Neural cell (in vitro differentiated cells): ENCODE data around the gene MVK. TPM values are rescaled to one million over a fixed set of nuclear protein-coding genes. Genes with fewer than 3 reads are reported as not detected.

Experiments used
- H2AFZ ChIP-seq: fragments of 200-600, 300-800 bp; sonication (generic), shearing (Covaris generic); 2 replicates; pipeline ENCODE4 v1.6.0; 2014; ENCODE audit warnings: low read depth, mild to moderate bottlenecking, antibody characterized with exemption, low read length, moderate library complexity
- H3F3A ChIP-seq: fragments of 200-600 bp; shearing (Covaris generic); 2 replicates; pipeline ENCODE4 v1.6.1; 2016; ENCODE audit warnings: mild to moderate bottlenecking, moderate library complexity, mixed read lengths, antibody characterized with exemption, low read length; ENCODE audit not compliant: insufficient read depth, poor library complexity, severe bottlenecking
- H3K27ac ChIP-seq: fragments of 200-600, 300-800 bp; sonication (generic), shearing (Covaris generic); 2 replicates; pipeline ENCODE4 v1.5.1; 2014; ENCODE audit warnings: mild to moderate bottlenecking, low read length, moderate library complexity
- H3K27me3 ChIP-seq: fragments of 300-800, 200-600 bp; sonication (generic), shearing (Covaris generic); 2 replicates; pipeline ENCODE4 v1.6.0; 2014; ENCODE audit warnings: mild to moderate bottlenecking, low read depth, low read length, moderate library complexity; ENCODE audit not compliant: insufficient read depth
- H3K36me3 ChIP-seq: fragments of 300-800, 200-600 bp; sonication (generic), shearing (Covaris generic); 2 replicates; pipeline ENCODE4 v1.5.1; 2014; ENCODE audit warnings: mild to moderate bottlenecking, antibody characterized with exemption, low read length, moderate library complexity; ENCODE audit not compliant: insufficient read depth
- H3K4me2 ChIP-seq: fragments of 300-800, 200-600 bp; sonication (generic), shearing (Covaris generic); 2 replicates; pipeline ENCODE4 v1.6.0; 2014; ENCODE audit warnings: mild to moderate bottlenecking, low read length
- H3K4me3 ChIP-seq: fragments of 300-800, 200-600 bp; sonication (generic), shearing (Covaris generic); 2 replicates; pipeline ENCODE4 v1.5.1; 2014; ENCODE audit warnings: mild to moderate bottlenecking, low read length, moderate library complexity
- H3K79me2 ChIP-seq: fragments of 200-600 bp; shearing (Covaris generic); replicated peaks from 2 replicates; pipeline ENCODE4 v1.6.0; 2014; ENCODE audit warnings: mild to moderate bottlenecking, low read length, moderate library complexity; ENCODE audit not compliant: insufficient read depth
- H3K9ac ChIP-seq: fragments of 300-800, 200-600 bp; sonication (generic), shearing (Covaris generic); 2 replicates; pipeline ENCODE4 v1.6.1; 2016; ENCODE audit warnings: mild to moderate bottlenecking, low read length, mixed read lengths
- H3K9me2 ChIP-seq: fragments of 200-600 bp; shearing (Covaris generic); 2 replicates; pipeline ENCODE4 v1.6.1; 2016; ENCODE audit warnings: mild to moderate bottlenecking, low read length, mixed read lengths; ENCODE audit not compliant: insufficient read depth
- H3K9me3 ChIP-seq: fragments of 200-600, 300-800 bp; sonication (generic), shearing (Covaris generic); 2 replicates; pipeline ENCODE4 v1.6.1; 2016; ENCODE audit warnings: mild to moderate bottlenecking, mixed run types, low read length, moderate library complexity, mixed read lengths
- H4K20me1 ChIP-seq: fragments of 200-600 bp; shearing (Covaris generic); 2 replicates; pipeline ENCODE4 v1.6.1; 2016; ENCODE audit warnings: mild to moderate bottlenecking, mixed run types; ENCODE audit not compliant: insufficient read depth
- CTCF ChIP-seq: fragments of 450-650 bp; IDR thresholded peaks from 2 replicates; pipeline ENCODE4 v1.5.1; 2014; ENCODE audit warnings: antibody characterized with exemption, mild to moderate bottlenecking, moderate library complexity; ENCODE audit not compliant: poor library complexity, severe bottlenecking
- EP300 ChIP-seq: fragments of 450-650 bp; conservative IDR thresholded peaks from 2 replicates; pipeline ENCODE4 v1.6.1; 2014; ENCODE audit warnings: antibody characterized with exemption, mild to moderate bottlenecking, moderate library complexity; ENCODE audit not compliant: poor library complexity, severe bottlenecking
- EZH2 ChIP-seq: fragments of 200-600, 300-800 bp; shearing (Covaris generic), sonication (generic); IDR thresholded peaks from 2 replicates; pipeline ENCODE4 v1.6.1; 2014; ENCODE audit warnings: antibody characterized with exemption, low read length, borderline replicate concordance, mild to moderate bottlenecking; ENCODE audit not compliant: insufficient read depth, poor library complexity, severe bottlenecking
- MXI1 ChIP-seq: fragments of 450-650 bp; conservative IDR thresholded peaks from 2 replicates; pipeline ENCODE4 v1.6.1; 2014; ENCODE audit warnings: antibody characterized with exemption, mild to moderate bottlenecking; ENCODE audit not compliant: poor library complexity, severe bottlenecking
- POLR2AphosphoS5 ChIP-seq: IDR thresholded peaks from 2 replicates; pipeline ENCODE4 v1.6.1; 2012
- RAD21 ChIP-seq: fragments of 450-650 bp; conservative IDR thresholded peaks from 2 replicates; pipeline ENCODE4 v1.6.1; 2014; ENCODE audit warnings: antibody characterized with exemption, mild to moderate bottlenecking, moderate library complexity
- REST ChIP-seq: IDR thresholded peaks from 2 replicates; pipeline ENCODE4 v1.6.1; 2012; ENCODE audit warnings: borderline replicate concordance
- SMC3 ChIP-seq: fragments of 450-650 bp; conservative IDR thresholded peaks from 2 replicates; pipeline ENCODE4 v1.6.1; 2014; ENCODE audit warnings: antibody characterized with exemption, mild to moderate bottlenecking, moderate library complexity; ENCODE audit not compliant: poor library complexity
- TAF1 ChIP-seq: IDR thresholded peaks from 2 replicates; pipeline ENCODE4 v1.6.1; 2012; ENCODE audit warnings: low read depth
- polyA plus RNA-seq: library from polyadenylated mRNA; depleted of rRNA; stranded (reverse); fragments of >200 nt; gene quantifications from 2 replicates; pipeline ENCODE4 v1.2.3, GENCODE V29; 2014

The MVK gene
- polyA plus RNA-seq, 1 donor from 2014 or later, result 45.7 TPM

- Histone ChIP-seq H3K27me3 (no peaks in the 10 kb centered on the region), H3K79me2 (no peaks in the 10 kb centered on the region), H3K27ac (no peak overlapping the region), H3K9ac (no peak overlapping the region), H2AFZ (no peak overlapping the region), H3K36me3 (no peaks in the 10 kb centered on the region), H3F3A (no peaks in the 10 kb centered on the region), H3K9me2 (no peaks in the 10 kb centered on the region), H3K4me2 (no peak overlapping the region), H3K9me3 (no peaks in the 10 kb centered on the region), H4K20me1 (no peaks in the 10 kb centered on the region), H3K4me3 (no peak overlapping the region)
- no peak for TF ChIP-seq REST
- TF ChIP-seq TAF1, result no peak
- TF ChIP-seq RAD21, result no peak
- TF ChIP-seq SMC3, result no peak
- no peak for TF ChIP-seq MXI1
- TF ChIP-seq CTCF, result no peak
- TF ChIP-seq EZH2, result no peak
- no peak for TF ChIP-seq POLR2AphosphoS5
- no peak for TF ChIP-seq EP300
Measured at GRCh38 chr12:109567296-109567695, 6.3 kb upstream of the MVK start.

GRCh38 chr12:109567967-109568366, 5.6 kb upstream of the MVK start:
- no peaks in the 10 kb centered on the region for H4K20me1 ChIP-seq
- H3K9me3 ChIP-seq, result no peaks in the 10 kb centered on the region
- no peaks in the 10 kb centered on the region for H3K9me2 ChIP-seq
- no peak overlapping the region for H2AFZ ChIP-seq
- H3K27ac ChIP-seq, result no peak overlapping the region
- TF ChIP-seq EP300 (no peak), MXI1 (no peak), SMC3 (no peak), CTCF (no peak), EZH2 (no peak), RAD21 (no peak), POLR2AphosphoS5 (no peak), REST (no peak), TAF1 (no peak)
- no peak overlapping the region for H3K4me3 ChIP-seq
- no peaks in the 10 kb centered on the region for H3K27me3 ChIP-seq
- H3K79me2 ChIP-seq, result peaks cover 6% of the 10 kb centered on the region
- H3K36me3 ChIP-seq, result no peaks in the 10 kb centered on the region
- H3F3A ChIP-seq, result no peaks in the 10 kb centered on the region
- H3K4me2 ChIP-seq, result no peak overlapping the region
- no peak overlapping the region for H3K9ac ChIP-seq
